HepG2 (cell line): ENCODE data around the gene NCCRP1. TPM values are rescaled to one million over a fixed set of nuclear protein-coding genes. Genes with fewer than 3 reads are reported as not detected.

Experiments used
- ATAC-seq: fragments of 200-7000 bp; cut with Tn5 transposase; 3 replicates; pipeline ENCODE4 v1.9.1; 2020; ENCODE audit warnings: mild to moderate bottlenecking, moderate library complexity
- BruUV-seq: library from RNA; stranded (reverse); fragments of 400-500 nt; replicated peaks from 2 replicates; lab custom pipeline; 2021; lab: Mats Ljungman, UMichigan
- CTCF ChIA-PET: fragments of 300-600 bp; formaldehyde crosslinking; extraction: SDS; loops from one replicate; lab custom pipeline; 2021; ENCODE audit warnings: low total read pairs, inconsistent platforms, low intra/inter-chr PET ratio; lab: Yijun Ruan, JAX
- POLR2A ChIA-PET: fragments of 350-600 bp; sonication (Branson Sonifier 250); formaldehyde crosslinking; loops from one replicate; lab custom pipeline; 2020; ENCODE audit warnings: antibody characterized with exemption, inconsistent platforms; lab: Yijun Ruan, JAX
- DNase-seq: peaks from one replicate; pipeline ENCODE4 v3.0.0-alpha.2; 2015; ENCODE audit warnings: low spot score
- FAIRE-seq: peaks from 3 replicates; lab custom pipeline; 2011; peaks lifted over from hg19 to GRCh38; lab: Jason Lieb, UNC
- H2AFZ ChIP-seq: one replicate; pipeline ENCODE4 v1.6.1; 2011; ENCODE audit warnings: low read length, inconsistent platforms
- H3K27ac ChIP-seq: fragments of 300-600 bp; 3 replicates; pipeline ENCODE4 v1.8.0; 2011; ENCODE audit warnings: mixed run types, mild to moderate bottlenecking, mixed read lengths, low read length, inconsistent platforms; ENCODE audit not compliant: insufficient read depth; ENCODE audit errors: extremely low read length
- H3K27me3 ChIP-seq, 2 experiments: fragments of 200-600 bp in 1 of 2; 2 replicates in 1 of 2; 3 replicates in 1 of 2; pipeline versions ENCODE4 v1.6.0 to v1.8.0; 2011; ENCODE audit warnings: low read length in 2 of 2, mild to moderate bottlenecking in 2 of 2, moderate library complexity in 2 of 2, inconsistent platforms in 1 of 2; ENCODE audit not compliant: insufficient read depth in 2 of 2, control insufficient read depth in 1 of 2
- H3K36me3 ChIP-seq, 2 experiments: fragments of 200-600 bp in 1 of 2; replicated peaks in 1 of 2; 2 replicates in 1 of 2; 3 replicates in 1 of 2; pipeline versions ENCODE4 v1.5.1 to v1.8.0; 2011; ENCODE audit warnings: low read length in 2 of 2, inconsistent platforms in 1 of 2; ENCODE audit not compliant: insufficient read depth in 2 of 2, control insufficient read depth in 1 of 2
- H3K4me1 ChIP-seq: 2 replicates; pipeline ENCODE4 v1.5.1; 2012; ENCODE audit warnings: low read length, inconsistent platforms; ENCODE audit not compliant: insufficient read depth
- H3K4me2 ChIP-seq: 2 replicates; pipeline ENCODE4 v1.6.0; 2011; ENCODE audit warnings: low read depth, low read length, inconsistent platforms
- H3K4me3 ChIP-seq, 3 experiments: fragments of 200-600 bp in 1 of 3; sonication (generic), shearing (Covaris generic) in 1 of 3; replicated peaks in 1 of 3; 2 replicates each; pipeline ENCODE4 v1.5.1; 2011 to 2016; ENCODE audit warnings: low read length in 3 of 3, inconsistent platforms in 2 of 3, low read depth in 2 of 3, mild to moderate bottlenecking in 2 of 3, control low read depth in 1 of 3, mixed read lengths in 1 of 3; ENCODE audit not compliant: insufficient read depth in 1 of 3
- H3K79me2 ChIP-seq: one replicate; pipeline ENCODE4 v1.6.1; 2011; ENCODE audit warnings: low read length, inconsistent platforms; ENCODE audit not compliant: insufficient read depth
- H3K9ac ChIP-seq: 2 replicates; pipeline ENCODE4 v1.6.0; 2011; ENCODE audit warnings: mild to moderate bottlenecking, low read depth, low read length, inconsistent platforms; ENCODE audit not compliant: insufficient read depth
- H3K9me3 ChIP-seq: 2 replicates; pipeline ENCODE4 v1.5.1; 2012; ENCODE audit warnings: mild to moderate bottlenecking, low read length
- H4K20me1 ChIP-seq: 2 replicates; pipeline ENCODE4 v1.6.0; 2011; ENCODE audit warnings: inconsistent platforms, mild to moderate bottlenecking, low read length, moderate library complexity; ENCODE audit not compliant: insufficient read depth
- AGO2 ChIP-seq: fragments of 200-400 bp; formaldehyde crosslinking; optimal IDR thresholded peaks from 2 replicates; pipeline ENCODE3; 2017; ENCODE audit warnings: mild to moderate bottlenecking, low read depth, low read length, moderate library complexity
- ATF7-NPFF ChIP-seq: sonication (generic); formaldehyde crosslinking; IDR thresholded peaks from 2 replicates; pipeline ENCODE4 v1.8.1; 2023; ENCODE audit warnings: mild to moderate bottlenecking, low read depth, missing genetic modification reagents, moderate library complexity
- BRD4 ChIP-seq: sonication (generic); formaldehyde crosslinking; IDR thresholded peaks from 2 replicates; pipeline ENCODE4 v1.4.0; 2020; ENCODE audit warnings: missing genetic modification reagents
- ELF4 ChIP-seq: sonication (generic); formaldehyde crosslinking; IDR thresholded peaks from 2 replicates; pipeline ENCODE4 v1.5.0; 2020; ENCODE audit warnings: missing genetic modification reagents, mild to moderate bottlenecking, moderate library complexity, borderline replicate concordance
- GTF2F1 ChIP-seq: fragments of 150-350 bp; IDR thresholded peaks from 2 replicates; pipeline ENCODE4 v1.6.1; 2014; ENCODE audit warnings: low read length
- GTF3A ChIP-seq: sonication (generic); formaldehyde crosslinking; conservative IDR thresholded peaks from 2 replicates; pipeline ENCODE4 v1.4.0; 2020; ENCODE audit warnings: mild to moderate bottlenecking, missing genetic modification reagents
- NCOR1 ChIP-seq: fragments of 200-600 bp; sonication (generic); IDR thresholded peaks from 2 replicates; pipeline ENCODE4 v1.7.0; 2017; ENCODE audit warnings: antibody characterized with exemption, low read length, borderline replicate concordance
- RBM22 ChIP-seq: fragments of 200-400 bp; formaldehyde crosslinking; optimal IDR thresholded peaks from 2 replicates; pipeline ENCODE3; 2017; ENCODE audit warnings: mild to moderate bottlenecking, low read length, moderate library complexity
- TAF15 ChIP-seq: fragments of 200-400 bp; formaldehyde crosslinking; IDR thresholded peaks from one replicate; pipeline ENCODE4 v1.6.1; 2018; ENCODE audit warnings: mild to moderate bottlenecking, low read depth, low read length; ENCODE audit not compliant: poor library complexity, severe bottlenecking
- ZNF530 ChIP-seq: sonication (generic); formaldehyde crosslinking; IDR thresholded peaks from 2 replicates; pipeline ENCODE4 v1.5.0; 2020; ENCODE audit warnings: low read depth, mild to moderate bottlenecking, missing genetic modification reagents
- ZNF772 ChIP-seq: sonication (generic); formaldehyde crosslinking; IDR thresholded peaks from 2 replicates; pipeline ENCODE4 v1.5.0; 2020; ENCODE audit warnings: mild to moderate bottlenecking, missing genetic modification reagents
- WGBS: methylation state at CpG from one replicate; pipeline ENCODE4 v1.1.6; 2017; ENCODE audit warnings: low lambda C conversion rate; 5-methylcytosine and 5-hydroxymethylcytosine counted together
- in situ Hi-C: cut with HindIII; loops from 2 replicates; pipeline ENCODE4 v1.10.0; 2017; ENCODE audit warnings: low pct_unique_long_range_greater_than_20kb; ENCODE audit not compliant: extremely low pct_ligation_motif_present
- intact Hi-C: fragments of 100-400 bp; cut with micrococcal nuclease; formaldehyde crosslinking; loops from one replicate; pipeline ENCODE4 v1.10.0; 2022; ENCODE audit not compliant: unreplicated experiment
- polyA plus RNA-seq, 8 experiments: library from polyadenylated mRNA; depleted of rRNA in 3 of 8; stranded (reverse) in 7 of 8; unstranded in 1 of 8; fragments of >200 nt; fragmentation: Illumina TruSeq in 4 of 8; extraction: Trizol in 4 of 8; gene quantifications; 2 replicates each; pipeline versions ENCODE4 v1.2.1 to v1.2.3, GENCODE V29; 2011 to 2016; ENCODE audit warnings: low read depth in 4 of 8, missing spikeins in 1 of 8, mixed read lengths in 1 of 8; ENCODE audit not compliant: insufficient read depth in 1 of 8
- total RNA-seq, 5 experiments: library from RNA; depleted of rRNA; stranded (reverse); fragments of >200 nt; fragmentation: Illumina TruSeq; extraction: Trizol; gene quantifications; 2 replicates each; pipeline ENCODE4 v1.2.3, GENCODE V29; 2016; ENCODE audit warnings: low read depth in 1 of 5
- TF ChIP-seq, protein P1 (sequence below): sonication (generic); formaldehyde crosslinking; IDR thresholded peaks from 2 replicates; pipeline ENCODE4 v1.5.0; 2020; ENCODE audit warnings: mild to moderate bottlenecking, missing genetic modification reagents
- TF ChIP-seq, protein P2 (sequence below): sonication (generic); formaldehyde crosslinking; IDR thresholded peaks from 2 replicates; pipeline ENCODE4 v1.5.1; 2020; ENCODE audit warnings: mild to moderate bottlenecking, missing genetic modification reagents, moderate library complexity

The NCCRP1 gene
- total and polyA plus RNA-seq, 2 of the 13 experiments (the other 11 are each of a cell fraction or from before 2014, with no cell fraction given), result not detected

DNA sequence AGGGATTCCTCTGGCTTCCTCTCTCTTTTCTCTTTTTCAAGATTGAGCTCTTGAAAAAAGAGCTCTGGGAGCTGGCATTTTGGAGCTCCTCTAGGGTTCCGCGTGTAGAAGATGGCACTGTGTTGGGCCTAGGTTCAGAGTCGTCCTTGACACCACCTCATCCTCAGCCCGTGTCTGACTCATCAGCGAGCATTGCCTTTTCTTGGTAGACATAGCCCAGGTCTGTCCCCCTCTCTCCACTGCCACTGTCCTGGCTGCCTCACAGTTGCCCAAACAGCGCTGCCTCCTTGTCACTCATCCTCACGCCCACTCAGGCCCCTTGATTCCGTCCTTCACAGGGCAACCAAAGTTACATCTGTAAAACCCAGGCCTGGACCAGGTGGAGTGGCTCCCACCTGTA, 46.5 kb upstream of the NCCRP1 start (continued):
- TF ChIP-seq NCOR1, result no peak
- no peak for TF ChIP-seq TAF15
- no peak for TF ChIP-seq ZNF530
- TF ChIP-seq BRD4 (CRISPR knock-in tag), result no peak
- TF ChIP-seq GTF2F1, result no peak

DNA sequence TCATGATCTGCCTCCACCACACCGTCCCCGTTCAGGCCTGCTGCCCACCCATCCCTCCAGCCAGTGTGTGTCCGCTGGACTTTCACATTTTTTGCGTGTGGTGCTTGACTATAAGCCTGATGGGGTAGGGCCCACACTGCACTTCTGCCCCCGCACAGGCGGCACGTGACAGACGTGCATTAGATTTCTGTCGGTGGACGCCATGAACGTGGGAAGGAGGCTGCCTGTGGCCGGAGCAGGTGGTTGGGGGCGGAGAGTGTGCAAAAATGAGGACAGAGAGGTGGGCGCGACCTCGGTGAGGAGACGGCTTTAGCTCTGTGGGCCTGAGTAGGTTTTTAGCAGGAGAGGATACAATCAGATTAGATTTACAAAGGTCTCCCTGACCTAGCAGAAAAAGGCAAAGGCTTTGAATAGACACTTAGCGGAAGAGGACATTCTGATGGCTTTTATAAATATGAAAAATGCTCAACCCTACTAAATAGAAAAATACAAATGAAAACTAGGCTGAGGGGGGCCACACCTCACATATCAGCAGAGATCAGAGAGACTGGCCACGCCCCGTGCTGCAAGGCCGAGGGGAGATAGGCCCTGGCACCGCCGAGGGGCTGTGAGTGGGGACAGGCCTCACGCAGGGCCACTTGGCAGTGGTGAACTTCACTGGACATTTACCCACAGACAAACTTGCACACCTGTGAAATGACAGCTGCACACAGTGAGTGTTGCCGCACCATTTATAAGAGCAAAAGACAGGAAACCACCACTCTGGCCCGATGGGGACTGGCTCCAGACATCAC, 45.8 kb upstream of the NCCRP1 start:
- Histone ChIP-seq H3K4me2 (no peak overlapping the region), H3K4me3 (no peak overlapping the region), H3K79me2 (peaks cover 49% of the 10 kb centered on the region), H3K9ac (no peak overlapping the region), H3K27ac (no peak overlapping the region), H4K20me1 (peaks cover 8% of the 10 kb centered on the region), H3K36me3 (peaks cover 5 to 11% of the 10 kb centered on the region in 2 experiments; a peak in 4 of 5 replicates), H2AFZ (no peak overlapping the region), H3K27me3 (no peaks in the 10 kb centered on the region), H3K9me3 (no peaks in the 10 kb centered on the region), H3K4me1 (peaks cover 43% of the 10 kb centered on the region)
- ChIA-PET POLR2A (no interaction called here), CTCF (no interaction called here)
- BruUV-seq, result no TSS peak
- intact Hi-C loops (no loop called here), in situ Hi-C loops (no loop called here)
- ATAC-seq (no peak), DNase-seq (no peak), FAIRE-seq (no peak)
- 90% methylated on average over 25 of the region's 26 CpGs for WGBS
- TF ChIP-seq ATF7-NPFF (CRISPR knock-in tag) (no peak), AGO2 (peak; percentile 55), RBM22 (peak; percentile 32), ZNF772 (CRISPR knock-in tag) (no peak), GTF3A (CRISPR knock-in tag) (no peak), ELF4 (CRISPR knock-in tag) (no peak)
- TF ChIP-seq, protein P1, sequence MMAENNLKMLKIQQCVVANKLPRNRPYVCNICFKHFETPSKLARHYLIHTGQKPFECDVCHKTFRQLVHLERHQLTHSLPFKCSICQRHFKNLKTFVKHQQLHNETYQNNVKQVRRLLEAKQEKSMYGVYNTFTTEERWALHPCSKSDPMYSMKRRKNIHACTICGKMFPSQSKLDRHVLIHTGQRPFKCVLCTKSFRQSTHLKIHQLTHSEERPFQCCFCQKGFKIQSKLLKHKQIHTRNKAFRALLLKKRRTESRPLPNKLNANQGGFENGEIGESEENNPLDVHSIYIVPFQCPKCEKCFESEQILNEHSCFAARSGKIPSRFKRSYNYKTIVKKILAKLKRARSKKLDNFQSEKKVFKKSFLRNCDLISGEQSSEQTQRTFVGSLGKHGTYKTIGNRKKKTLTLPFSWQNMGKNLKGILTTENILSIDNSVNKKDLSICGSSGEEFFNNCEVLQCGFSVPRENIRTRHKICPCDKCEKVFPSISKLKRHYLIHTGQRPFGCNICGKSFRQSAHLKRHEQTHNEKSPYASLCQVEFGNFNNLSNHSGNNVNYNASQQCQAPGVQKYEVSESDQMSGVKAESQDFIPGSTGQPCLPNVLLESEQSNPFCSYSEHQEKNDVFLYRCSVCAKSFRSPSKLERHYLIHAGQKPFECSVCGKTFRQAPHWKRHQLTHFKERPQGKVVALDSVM (CRISPR knock-in tag), result no peak
- TF ChIP-seq, protein P2, sequence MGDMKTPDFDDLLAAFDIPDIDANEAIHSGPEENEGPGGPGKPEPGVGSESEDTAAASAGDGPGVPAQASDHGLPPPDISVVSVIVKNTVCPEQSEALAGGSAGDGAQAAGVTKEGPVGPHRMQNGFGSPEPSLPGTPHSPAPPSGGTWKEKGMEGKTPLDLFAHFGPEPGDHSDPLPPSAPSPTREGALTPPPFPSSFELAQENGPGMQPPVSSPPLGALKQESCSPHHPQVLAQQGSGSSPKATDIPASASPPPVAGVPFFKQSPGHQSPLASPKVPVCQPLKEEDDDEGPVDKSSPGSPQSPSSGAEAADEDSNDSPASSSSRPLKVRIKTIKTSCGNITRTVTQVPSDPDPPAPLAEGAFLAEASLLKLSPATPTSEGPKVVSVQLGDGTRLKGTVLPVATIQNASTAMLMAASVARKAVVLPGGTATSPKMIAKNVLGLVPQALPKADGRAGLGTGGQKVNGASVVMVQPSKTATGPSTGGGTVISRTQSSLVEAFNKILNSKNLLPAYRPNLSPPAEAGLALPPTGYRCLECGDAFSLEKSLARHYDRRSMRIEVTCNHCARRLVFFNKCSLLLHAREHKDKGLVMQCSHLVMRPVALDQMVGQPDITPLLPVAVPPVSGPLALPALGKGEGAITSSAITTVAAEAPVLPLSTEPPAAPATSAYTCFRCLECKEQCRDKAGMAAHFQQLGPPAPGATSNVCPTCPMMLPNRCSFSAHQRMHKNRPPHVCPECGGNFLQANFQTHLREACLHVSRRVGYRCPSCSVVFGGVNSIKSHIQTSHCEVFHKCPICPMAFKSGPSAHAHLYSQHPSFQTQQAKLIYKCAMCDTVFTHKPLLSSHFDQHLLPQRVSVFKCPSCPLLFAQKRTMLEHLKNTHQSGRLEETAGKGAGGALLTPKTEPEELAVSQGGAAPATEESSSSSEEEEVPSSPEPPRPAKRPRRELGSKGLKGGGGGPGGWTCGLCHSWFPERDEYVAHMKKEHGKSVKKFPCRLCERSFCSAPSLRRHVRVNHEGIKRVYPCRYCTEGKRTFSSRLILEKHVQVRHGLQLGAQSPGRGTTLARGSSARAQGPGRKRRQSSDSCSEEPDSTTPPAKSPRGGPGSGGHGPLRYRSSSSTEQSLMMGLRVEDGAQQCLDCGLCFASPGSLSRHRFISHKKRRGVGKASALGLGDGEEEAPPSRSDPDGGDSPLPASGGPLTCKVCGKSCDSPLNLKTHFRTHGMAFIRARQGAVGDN (CRISPR knock-in tag), result 0 out of 2 replicates have a peak, but pooled peaks have one; percentile 15
